ENCODE data around the gene BAIAP2. TPM values are rescaled to one million over a fixed set of nuclear protein-coding genes. Genes with fewer than 3 reads are reported as not detected.

The BAIAP2 gene
- total RNA-seq, 3 donors from 2014 or later: 21.0 to 47.0 (median 37.6) TPM

DNA sequence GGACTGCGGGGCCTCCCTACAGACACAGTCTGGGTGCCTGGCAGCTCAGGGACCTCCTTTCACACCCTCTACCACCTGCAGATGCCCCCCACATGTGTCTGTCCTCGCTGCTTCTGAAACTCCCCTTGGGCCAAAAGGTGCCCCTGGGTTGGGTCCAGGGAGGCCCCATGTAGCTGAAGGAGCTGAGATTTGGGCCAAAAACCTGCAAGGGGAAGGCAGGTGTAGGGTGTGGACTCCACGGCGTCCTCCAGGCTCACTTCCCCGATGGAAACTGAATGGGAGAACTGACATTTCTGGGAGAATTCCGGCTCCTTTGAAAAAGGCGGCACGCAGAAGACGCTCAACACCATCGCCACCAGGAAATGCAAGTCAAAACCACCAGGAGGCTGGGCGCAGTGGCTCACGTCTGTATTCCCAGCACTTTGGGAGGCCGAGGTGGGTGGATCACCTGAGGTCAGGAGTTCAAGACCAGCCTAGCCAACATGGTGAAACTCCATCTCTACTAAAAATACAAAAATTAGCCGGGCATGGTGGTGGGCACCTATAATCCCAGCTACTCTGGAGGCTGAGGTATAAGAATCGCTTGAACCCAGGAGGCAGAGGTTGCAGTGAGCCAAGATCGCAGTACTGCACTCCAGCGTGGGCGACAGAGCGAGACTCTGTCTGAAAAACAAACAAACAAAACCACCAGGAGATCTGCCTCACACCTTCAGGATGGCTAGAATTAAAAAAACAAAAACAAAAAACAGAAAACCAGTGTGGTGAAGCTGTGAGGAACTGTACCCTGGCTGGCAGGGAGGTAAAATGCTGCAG is 13.2 kb upstream of the BAIAP2 start:
- intact Hi-C loops (cut with DNase I; ENCODE audit: low total_unique reads): no loop called here
- Histone ChIP-seq H3K27ac (peak overlapping the region; percentile 72 to 80), H3K27me3 (peaks cover 3 to 5% of the 10 kb centered on the region in 2 donors), H3K4me1 (peaks cover 0 to 14% of the 10 kb centered on the region in 2 donors), H3K9me3 (no peaks in the 10 kb centered on the region), H3K4me3 (no peak overlapping the region), H3K36me3 (no peaks in the 10 kb centered on the region)
- TF ChIP-seq POLR2AphosphoS5 (IDR thresholded peaks at IDR 0.05) (no peak), POLR2A (IDR thresholded peaks at IDR 0.05) (no peak)
- TF ChIP-seq, protein P1, sequence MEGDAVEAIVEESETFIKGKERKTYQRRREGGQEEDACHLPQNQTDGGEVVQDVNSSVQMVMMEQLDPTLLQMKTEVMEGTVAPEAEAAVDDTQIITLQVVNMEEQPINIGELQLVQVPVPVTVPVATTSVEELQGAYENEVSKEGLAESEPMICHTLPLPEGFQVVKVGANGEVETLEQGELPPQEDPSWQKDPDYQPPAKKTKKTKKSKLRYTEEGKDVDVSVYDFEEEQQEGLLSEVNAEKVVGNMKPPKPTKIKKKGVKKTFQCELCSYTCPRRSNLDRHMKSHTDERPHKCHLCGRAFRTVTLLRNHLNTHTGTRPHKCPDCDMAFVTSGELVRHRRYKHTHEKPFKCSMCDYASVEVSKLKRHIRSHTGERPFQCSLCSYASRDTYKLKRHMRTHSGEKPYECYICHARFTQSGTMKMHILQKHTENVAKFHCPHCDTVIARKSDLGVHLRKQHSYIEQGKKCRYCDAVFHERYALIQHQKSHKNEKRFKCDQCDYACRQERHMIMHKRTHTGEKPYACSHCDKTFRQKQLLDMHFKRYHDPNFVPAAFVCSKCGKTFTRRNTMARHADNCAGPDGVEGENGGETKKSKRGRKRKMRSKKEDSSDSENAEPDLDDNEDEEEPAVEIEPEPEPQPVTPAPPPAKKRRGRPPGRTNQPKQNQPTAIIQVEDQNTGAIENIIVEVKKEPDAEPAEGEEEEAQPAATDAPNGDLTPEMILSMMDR (IDR thresholded peaks at IDR 0.05): no peak
- DNase-seq (ENCODE audit: low spot score in 2 of 2): no peak

DNA sequence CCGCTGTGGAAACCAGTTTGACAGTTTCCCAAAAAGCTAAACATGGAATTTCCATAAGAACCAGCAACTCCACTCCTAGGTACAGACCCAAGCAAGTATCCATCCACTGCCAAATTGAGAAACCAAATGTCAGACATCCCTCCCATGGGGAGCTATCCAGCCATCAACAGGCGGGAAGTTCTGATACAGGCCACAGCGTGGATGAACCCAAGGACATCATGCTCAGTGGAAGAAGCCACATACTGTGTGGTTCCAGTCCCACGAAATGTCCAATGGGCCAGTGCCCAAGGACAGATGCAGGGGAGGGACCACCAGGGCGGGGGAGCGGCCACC is 12.6 kb upstream of the BAIAP2 start:
- intact Hi-C loops (cut with DNase I; ENCODE audit: low total_unique reads): no loop called here
- H3K4me1 ChIP-seq: peaks cover 0 to 14% of the 10 kb centered on the region in 2 donors
- no peaks in the 10 kb centered on the region for H3K36me3 ChIP-seq
- no peak overlapping the region for H3K4me3 ChIP-seq
- H3K27ac ChIP-seq: no peak overlapping the region
- DNase-seq (ENCODE audit: low spot score in 2 of 2): no peak
- TF ChIP-seq, protein P1 (IDR thresholded peaks at IDR 0.05): no peak
- no peaks in the 10 kb centered on the region for H3K9me3 ChIP-seq
- peaks cover 3 to 11% of the 10 kb centered on the region in 2 donors for H3K27me3 ChIP-seq

DNA sequence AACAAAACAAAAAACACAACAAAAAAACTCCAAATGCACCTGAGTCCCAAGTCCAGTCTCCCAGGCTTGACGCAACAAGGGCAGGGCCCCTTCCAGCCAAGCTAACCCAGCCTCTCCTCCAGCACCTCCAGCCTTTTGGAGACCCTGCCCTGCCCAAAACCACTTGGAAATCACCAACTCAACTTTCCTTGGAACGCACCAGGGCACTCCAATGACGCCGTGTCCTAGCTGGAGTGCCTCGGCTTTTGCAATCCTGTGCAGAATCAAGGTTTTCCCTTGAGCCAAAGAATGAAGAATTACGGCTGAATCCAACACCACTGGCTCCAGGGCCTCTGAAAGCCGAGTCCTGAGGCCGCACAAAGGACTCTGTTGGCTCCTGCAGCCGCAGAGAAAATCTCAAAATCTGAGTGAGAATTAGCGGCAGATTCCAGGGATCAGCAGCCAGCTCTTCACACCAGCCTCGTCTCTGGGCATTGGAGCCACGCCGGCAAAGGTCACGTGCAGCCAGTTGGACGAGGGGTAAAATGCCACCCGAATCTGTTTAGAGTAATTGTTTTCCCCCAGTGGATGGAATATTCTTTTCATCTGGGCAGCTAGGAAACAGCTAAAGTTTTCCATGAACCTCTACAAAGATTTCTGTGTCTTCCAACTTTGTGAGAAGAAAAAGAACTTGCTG is 9.7 kb upstream of the BAIAP2 start:
- H3K27me3 ChIP-seq: peaks cover 3 to 24% of the 10 kb centered on the region in 2 donors
- DNase-seq (ENCODE audit: low spot score in 2 of 2): no peak
- no peak overlapping the region for H3K27ac ChIP-seq
- intact Hi-C loops (cut with DNase I; ENCODE audit: low total_unique reads): no loop called here
- no peak overlapping the region for H3K4me3 ChIP-seq
- TF ChIP-seq POLR2AphosphoS5 (IDR thresholded peaks at IDR 0.05): no peak
- TF ChIP-seq, protein P1 (IDR thresholded peaks at IDR 0.05): no peak
- TF ChIP-seq POLR2A (IDR thresholded peaks at IDR 0.05): no peak
- no peaks in the 10 kb centered on the region for H3K9me3 ChIP-seq
- peaks cover 0 to 10% of the 10 kb centered on the region in 2 donors for H3K4me1 ChIP-seq
- no peaks in the 10 kb centered on the region for H3K36me3 ChIP-seq

DNA sequence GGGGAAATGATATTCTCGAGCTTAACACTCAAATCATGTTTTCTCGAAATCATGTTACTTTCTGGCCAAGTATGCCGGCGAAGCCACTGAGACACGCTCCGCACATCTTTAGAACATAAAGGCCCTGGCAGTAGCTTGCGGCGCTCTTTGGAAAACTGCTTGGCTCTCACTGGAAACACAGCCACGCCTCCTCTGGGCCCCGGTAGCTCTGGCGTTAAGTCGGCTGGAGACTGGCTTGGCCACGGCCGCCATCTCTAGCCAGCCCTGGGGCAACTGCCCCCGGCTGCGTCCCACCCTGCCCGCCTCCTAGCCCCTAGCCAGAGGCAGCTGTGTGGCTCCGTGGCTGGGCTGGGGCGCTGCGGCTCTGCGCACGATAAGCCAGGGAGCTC is 9.2 kb upstream of the BAIAP2 start:
- no peak for DNase-seq (ENCODE audit: low spot score in 2 of 2)
- H3K4me3 ChIP-seq: peak overlapping the region in 1 of 3 donors; percentile 15
- H3K27ac ChIP-seq: no peak overlapping the region
- intact Hi-C loops (cut with DNase I; ENCODE audit: low total_unique reads): loop anchor here (2.0 kb wide), 1 partner anchor 65 kb away; no protein-coding TSS in a partner anchor
- no peaks in the 10 kb centered on the region for H3K36me3 ChIP-seq
- H3K4me1 ChIP-seq: peaks cover 0 to 8% of the 10 kb centered on the region in 2 donors
- TF ChIP-seq POLR2AphosphoS5 (IDR thresholded peaks at IDR 0.05) (no peak), POLR2A (IDR thresholded peaks at IDR 0.05) (no peak)
- TF ChIP-seq, protein P1 (IDR thresholded peaks at IDR 0.05): no peak
- H3K27me3 ChIP-seq: peaks cover 3 to 24% of the 10 kb centered on the region in 2 donors
- H3K9me3 ChIP-seq: no peaks in the 10 kb centered on the region

Data from breast epithelium (tissue), 4 donors.